ENCODE data around the gene ZCCHC8.
"Not testable (repeated sequence)": the region's sequence is repeated elsewhere in the genome, so short reads cannot be mapped to it uniquely, and the experiment has no call there.

ZCCHC8 gene

DNA sequence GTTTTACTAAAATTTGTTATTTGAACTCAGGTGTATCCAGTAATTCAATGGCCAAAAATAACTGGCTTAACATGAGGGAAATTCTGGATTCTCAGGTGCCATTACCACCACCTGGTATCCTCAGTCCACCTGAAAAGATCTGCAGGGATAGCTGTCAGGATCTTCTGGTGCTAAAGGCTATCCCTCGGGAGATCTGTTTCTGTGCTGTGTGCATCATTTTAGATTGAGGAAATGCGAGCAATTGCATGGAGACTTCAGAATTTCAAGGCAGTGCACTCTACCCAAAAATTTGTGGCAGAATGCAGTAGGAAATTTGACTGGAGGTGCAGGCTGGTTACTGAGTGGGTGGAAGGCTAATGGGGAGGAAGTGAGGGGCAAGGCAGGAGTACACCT, 26.4 kb downstream of the ZCCHC8 start:
- ATAC-seq (replicated peaks): no peak
- H3K27me3 Mint-ChIP-seq: no peaks in the 10 kb centered on the region
- peak overlapping the region in 1 of 2 donors; percentile 70 for H3K27ac Mint-ChIP-seq
- H3K36me3 Mint-ChIP-seq (ENCODE audit: insufficient read depth): peaks cover 63% of the 10 kb centered on the region
- peaks cover 1 to 6% of the 10 kb centered on the region in 2 donors for H3K4me1 Mint-ChIP-seq (ENCODE audit: low read depth in 2 of 2)
- DNase-seq: no peak
- H3K9me3 Mint-ChIP-seq: no peaks in the 10 kb centered on the region
- H3K4me3 Mint-ChIP-seq: no peak overlapping the region

DNA sequence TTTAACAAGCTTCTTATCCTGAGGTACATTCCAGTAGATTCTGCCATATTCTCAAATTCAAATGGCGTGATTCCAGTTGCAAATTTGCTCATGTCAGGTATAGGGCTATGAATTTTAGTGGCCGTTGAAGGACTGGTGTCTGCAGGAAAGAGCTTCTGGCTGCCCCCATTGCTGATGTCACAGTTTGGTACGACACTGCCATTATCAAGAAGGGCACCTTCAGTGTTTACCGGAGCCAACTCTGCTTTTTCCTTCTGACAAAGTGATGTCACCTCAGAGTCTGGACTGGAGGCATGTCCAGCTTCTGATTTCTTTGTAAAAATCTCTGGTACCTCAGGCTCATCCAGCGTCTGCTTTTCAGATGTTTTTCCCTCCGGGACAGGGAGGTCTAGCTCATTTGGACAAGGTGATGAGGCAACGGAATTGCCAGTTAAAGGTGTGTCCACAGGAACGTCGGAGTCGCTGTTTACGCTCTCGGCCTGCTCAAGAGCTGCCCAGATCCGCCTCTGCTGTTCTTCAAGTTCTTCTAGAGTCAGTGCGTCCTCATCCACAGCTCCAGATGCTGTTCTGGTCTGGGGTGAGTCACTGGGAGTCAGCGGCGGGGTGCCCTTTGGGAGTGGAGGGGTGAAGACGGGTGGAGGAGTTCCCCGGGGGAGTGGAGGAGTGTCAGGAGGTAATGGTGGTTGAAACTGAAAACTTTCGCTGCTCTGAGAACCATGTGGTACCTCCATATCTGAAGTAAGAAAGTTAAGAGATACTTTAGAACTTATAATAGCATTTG, 27.0 kb downstream of the ZCCHC8 start:
- H3K4me3 Mint-ChIP-seq: no peak overlapping the region
- H3K27ac Mint-ChIP-seq: peak overlapping the region; percentile 56 to 70
- ATAC-seq (replicated peaks) (no peak), DNase-seq (no peak)
- H3K36me3 Mint-ChIP-seq (ENCODE audit: insufficient read depth): peaks cover 57% of the 10 kb centered on the region
- no peaks in the 10 kb centered on the region for H3K27me3 Mint-ChIP-seq
- peaks cover 1 to 6% of the 10 kb centered on the region in 2 donors for H3K4me1 Mint-ChIP-seq (ENCODE audit: low read depth in 2 of 2)
- no peaks in the 10 kb centered on the region for H3K9me3 Mint-ChIP-seq

DNA sequence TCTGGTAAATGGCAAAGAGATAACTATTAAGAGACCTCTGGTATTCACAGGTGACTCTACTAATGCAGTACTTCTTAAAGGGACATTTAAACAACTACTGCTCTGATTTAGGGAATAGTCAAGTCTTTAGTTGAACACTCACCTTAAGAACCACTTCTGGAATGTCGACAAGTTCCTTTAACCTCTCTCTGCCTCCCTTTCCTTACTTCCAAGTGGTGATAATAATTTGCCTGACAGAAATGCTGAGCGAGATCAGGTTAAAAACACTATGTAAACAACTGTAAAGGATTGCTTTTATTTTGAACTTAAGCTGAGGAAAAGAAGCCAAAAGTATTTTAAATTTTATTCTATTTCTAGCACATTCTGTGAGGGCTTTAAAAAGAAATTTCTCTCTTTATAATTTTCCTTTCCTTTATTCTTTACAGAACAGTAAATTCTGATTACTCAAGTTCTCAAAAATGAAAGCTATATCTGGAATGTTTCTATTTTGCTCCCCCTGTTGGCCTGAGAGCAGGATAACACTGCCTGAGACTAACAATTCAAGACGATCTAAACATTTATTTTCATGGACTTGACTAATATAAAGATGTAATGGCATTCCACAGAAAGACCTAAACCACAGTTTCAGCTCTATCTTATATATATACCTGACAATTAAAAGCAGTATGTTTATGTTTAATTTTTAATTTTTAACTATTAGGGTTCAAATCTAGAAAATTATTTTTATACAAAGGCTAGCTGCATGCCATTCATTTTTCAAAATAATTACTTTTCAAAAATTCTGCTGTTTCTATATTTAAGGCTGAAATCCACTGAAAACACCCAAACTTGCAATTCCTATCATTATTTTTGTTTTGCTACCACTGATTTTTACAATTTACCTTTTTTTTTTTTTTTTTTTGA, 29.2 kb downstream of the ZCCHC8 start:
- Mint-ChIP-seq H3K36me3 (ENCODE audit: insufficient read depth) (peaks cover 35% of the 10 kb centered on the region), H3K27me3 (no peaks in the 10 kb centered on the region), H3K4me3 (no peak overlapping the region), H3K9me3 (no peaks in the 10 kb centered on the region), H3K4me1 (ENCODE audit: low read depth in 2 of 2) (peaks cover 1 to 6% of the 10 kb centered on the region in 2 donors), H3K27ac (peak overlapping the region in 1 of 2 donors; percentile 71)
- ATAC-seq (replicated peaks) (peak; percentile 80), DNase-seq (no peak)

DNA sequence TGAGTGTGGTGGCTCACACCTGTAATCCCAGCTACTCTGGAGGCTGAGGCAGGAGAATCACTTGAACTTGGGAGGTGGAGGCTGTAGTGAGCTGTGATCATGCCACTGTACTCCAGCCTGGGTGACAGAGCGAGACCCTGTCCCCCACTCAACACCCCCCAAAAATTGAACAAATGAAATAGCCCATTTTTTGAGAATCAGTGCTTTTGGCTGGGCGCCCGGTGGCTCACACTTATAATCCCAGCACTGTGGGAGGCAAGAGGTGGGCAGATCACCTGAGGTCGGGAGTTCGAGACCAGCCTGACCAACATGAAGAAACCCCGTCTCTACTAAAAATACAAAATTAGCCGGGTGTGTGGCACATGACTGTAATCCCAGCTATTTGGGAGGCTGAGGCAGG, 30.2 kb downstream of the ZCCHC8 start:
- H3K4me3 Mint-ChIP-seq; H3K4me1 Mint-ChIP-seq (ENCODE audit: low read depth in 2 of 2); ATAC-seq (replicated peaks); DNase-seq; H3K9me3 Mint-ChIP-seq; H3K27me3 Mint-ChIP-seq: not testable (repeated sequence)
- peaks cover 26% of the 10 kb centered on the region for H3K36me3 Mint-ChIP-seq (ENCODE audit: insufficient read depth)
- H3K27ac Mint-ChIP-seq: peak overlapping the region in 1 of 2 donors; percentile 71

DNA sequence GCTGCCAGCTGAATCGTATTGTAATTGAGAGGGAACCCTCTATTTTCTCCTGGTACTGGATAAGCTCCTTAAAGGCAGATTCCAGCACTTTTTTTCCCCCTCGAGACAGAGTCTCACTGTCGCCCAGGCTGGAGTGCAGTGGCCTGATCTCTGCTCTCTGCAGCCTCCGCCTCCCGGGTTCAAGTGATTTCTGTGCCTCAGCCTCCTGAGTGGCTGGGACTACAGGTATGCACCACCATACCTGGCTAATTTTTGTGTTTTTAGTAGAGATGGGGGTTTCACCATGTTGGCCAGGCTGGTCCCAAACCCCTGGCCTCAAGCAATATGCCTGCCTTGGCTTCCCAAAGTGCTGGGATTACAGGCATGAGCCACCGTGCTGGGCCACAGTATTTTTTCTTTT, 30.9 kb downstream of the ZCCHC8 start:
- DNase-seq; H3K4me1 Mint-ChIP-seq (ENCODE audit: low read depth in 2 of 2); H3K27me3 Mint-ChIP-seq; H3K27ac Mint-ChIP-seq; ATAC-seq (replicated peaks); H3K4me3 Mint-ChIP-seq; H3K9me3 Mint-ChIP-seq: not testable (repeated sequence)
- peaks cover 18% of the 10 kb centered on the region for H3K36me3 Mint-ChIP-seq (ENCODE audit: insufficient read depth)

DNA sequence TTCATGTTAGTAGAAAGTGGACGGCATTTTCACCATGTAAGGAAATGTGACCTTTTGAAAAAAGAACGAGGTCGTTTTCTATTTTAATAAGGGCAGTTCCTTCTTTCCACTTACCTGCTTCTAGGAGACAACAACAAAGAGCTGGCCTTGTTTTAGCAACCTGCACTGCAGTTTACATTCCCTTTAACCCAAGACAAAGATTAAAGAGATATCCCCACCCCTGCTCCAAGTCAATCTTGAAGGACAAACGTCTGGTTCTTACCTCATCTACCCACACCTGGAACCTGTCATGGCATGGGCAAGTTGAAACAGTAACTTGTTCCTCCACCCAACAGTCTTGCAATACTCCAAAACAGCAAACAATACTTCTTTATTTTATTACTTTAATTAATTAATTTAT, 32.7 kb downstream of the ZCCHC8 start:
- Mint-ChIP-seq H3K36me3 (ENCODE audit: insufficient read depth) (peaks cover 4% of the 10 kb centered on the region), H3K9me3 (no peaks in the 10 kb centered on the region), H3K27ac (no peak overlapping the region), H3K4me1 (ENCODE audit: low read depth in 2 of 2) (peaks cover 1 to 6% of the 10 kb centered on the region in 2 donors), H3K4me3 (no peak overlapping the region), H3K27me3 (no peaks in the 10 kb centered on the region)
- DNase-seq (no peak), ATAC-seq (replicated peaks) (no peak)

DNA sequence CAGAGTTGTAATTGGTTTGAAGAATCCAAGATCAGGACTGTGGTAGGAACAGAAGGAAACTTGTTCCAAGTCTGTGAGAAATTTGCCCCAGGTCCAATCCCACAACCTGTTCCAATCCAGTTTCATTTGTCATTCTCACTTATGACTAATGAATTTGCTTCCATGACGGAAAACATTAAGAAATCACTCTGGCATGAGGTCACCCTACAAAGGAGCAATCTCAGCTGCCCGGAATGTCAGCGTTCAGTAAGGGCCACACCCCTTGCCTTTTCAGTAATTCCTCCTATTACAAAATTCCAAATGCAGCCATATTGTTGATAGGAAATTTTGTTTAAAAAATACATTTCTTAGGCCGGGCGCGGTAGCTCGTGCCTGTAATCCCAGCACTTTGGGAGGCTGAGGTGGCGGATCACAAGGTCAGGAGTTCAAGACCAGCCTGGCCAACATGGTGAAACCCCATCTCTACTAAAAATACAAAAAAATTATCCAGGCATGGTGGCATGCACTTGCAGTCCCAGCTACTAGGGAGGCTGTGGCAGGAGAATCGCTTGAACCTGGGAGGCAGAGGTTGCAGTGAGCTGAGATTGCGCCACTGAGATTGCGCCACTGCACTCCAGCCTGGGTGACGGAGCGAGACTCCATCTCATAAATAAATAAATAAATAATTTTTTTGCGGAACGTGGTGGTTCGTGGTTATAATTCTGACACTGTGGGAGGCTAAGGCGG, 36.3 kb downstream of the ZCCHC8 start:
- not testable (repeated sequence) for DNase-seq; H3K36me3 Mint-ChIP-seq (ENCODE audit: insufficient read depth); H3K27me3 Mint-ChIP-seq; H3K4me3 Mint-ChIP-seq; H3K9me3 Mint-ChIP-seq; ATAC-seq (replicated peaks); H3K4me1 Mint-ChIP-seq (ENCODE audit: low read depth in 2 of 2)
- peak overlapping the region in 1 of 2 donors; percentile 38 for H3K27ac Mint-ChIP-seq

DNA sequence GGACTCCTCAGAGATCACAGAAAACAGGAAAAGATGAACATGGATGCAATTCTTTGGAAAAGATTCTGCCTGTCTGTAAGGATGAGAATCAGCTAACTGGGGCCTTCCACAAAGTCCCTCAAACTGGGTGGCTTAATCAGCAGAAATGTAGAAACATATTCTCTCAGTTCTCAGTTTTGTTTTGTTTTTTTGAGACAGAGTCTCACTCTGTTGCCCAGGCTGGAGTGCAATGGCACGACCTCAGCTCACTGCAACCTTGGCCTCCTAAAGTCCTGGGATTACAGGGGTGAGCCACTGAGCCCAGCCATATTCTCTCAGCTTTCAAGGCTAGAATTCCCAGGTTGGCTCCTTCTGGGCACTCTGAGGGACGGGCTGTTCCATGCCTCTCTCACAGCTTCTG, 40.1 kb downstream of the ZCCHC8 start:
- peaks cover 2% of the 10 kb centered on the region for H3K36me3 Mint-ChIP-seq (ENCODE audit: insufficient read depth)
- no peak overlapping the region for H3K4me3 Mint-ChIP-seq
- ATAC-seq (replicated peaks) (no peak), DNase-seq (no peak)
- H3K27me3 Mint-ChIP-seq: no peaks in the 10 kb centered on the region
- H3K4me1 Mint-ChIP-seq (ENCODE audit: low read depth in 2 of 2): peaks cover 5 to 6% of the 10 kb centered on the region in 2 donors
- no peak overlapping the region for H3K27ac Mint-ChIP-seq
- no peaks in the 10 kb centered on the region for H3K9me3 Mint-ChIP-seq

DNA sequence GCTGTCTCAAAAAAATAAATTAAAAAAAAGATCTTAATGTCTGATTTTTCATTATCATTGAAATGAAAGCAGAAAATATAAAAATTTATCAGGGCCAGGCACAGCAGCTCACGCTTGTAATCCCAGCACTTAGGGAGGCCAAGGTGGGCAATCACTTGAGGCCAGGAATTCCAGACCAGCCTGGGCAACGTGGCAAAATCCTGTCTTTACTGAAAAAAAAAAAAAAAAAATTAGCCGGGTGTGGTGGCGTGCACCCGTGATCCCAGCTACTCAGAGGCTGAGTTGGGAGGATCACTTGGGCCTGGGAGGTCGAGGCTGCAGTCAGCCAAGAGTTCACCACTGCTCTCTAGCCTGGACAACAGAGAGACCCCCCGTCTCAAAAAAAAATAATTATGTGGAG, 40.7 kb downstream of the ZCCHC8 start:
- H3K4me3 Mint-ChIP-seq: no peak overlapping the region
- peaks cover 5 to 6% of the 10 kb centered on the region in 2 donors for H3K4me1 Mint-ChIP-seq (ENCODE audit: low read depth in 2 of 2)
- H3K9me3 Mint-ChIP-seq: no peaks in the 10 kb centered on the region
- H3K36me3 Mint-ChIP-seq (ENCODE audit: insufficient read depth): peaks cover 2% of the 10 kb centered on the region
- no peaks in the 10 kb centered on the region for H3K27me3 Mint-ChIP-seq
- no peak for ATAC-seq (replicated peaks)
- no peak for DNase-seq
- no peak overlapping the region for H3K27ac Mint-ChIP-seq

DNA sequence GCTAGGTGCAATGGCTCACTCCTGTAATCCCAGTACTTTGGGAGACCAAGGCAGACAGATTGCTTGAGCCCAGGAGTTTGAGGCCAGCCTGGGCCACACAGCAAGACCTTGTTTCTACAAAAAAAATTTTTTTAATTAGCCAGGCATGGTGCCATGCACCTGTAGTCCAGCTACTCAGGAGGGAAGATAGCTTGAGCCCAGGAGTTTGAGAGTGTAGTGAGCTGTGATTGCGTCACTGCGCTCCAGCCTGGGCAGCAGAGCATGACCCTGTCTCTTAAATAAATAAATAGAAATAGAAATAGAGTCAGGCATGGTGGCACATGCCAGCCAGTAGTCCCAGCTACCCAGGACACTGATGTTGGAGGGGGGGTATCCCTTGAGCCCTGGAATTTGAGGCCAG, 41.5 kb downstream of the ZCCHC8 start:
- no peak for ATAC-seq (replicated peaks)
- peak overlapping the region in 1 of 2 donors; percentile 51 for H3K27ac Mint-ChIP-seq

DNA sequence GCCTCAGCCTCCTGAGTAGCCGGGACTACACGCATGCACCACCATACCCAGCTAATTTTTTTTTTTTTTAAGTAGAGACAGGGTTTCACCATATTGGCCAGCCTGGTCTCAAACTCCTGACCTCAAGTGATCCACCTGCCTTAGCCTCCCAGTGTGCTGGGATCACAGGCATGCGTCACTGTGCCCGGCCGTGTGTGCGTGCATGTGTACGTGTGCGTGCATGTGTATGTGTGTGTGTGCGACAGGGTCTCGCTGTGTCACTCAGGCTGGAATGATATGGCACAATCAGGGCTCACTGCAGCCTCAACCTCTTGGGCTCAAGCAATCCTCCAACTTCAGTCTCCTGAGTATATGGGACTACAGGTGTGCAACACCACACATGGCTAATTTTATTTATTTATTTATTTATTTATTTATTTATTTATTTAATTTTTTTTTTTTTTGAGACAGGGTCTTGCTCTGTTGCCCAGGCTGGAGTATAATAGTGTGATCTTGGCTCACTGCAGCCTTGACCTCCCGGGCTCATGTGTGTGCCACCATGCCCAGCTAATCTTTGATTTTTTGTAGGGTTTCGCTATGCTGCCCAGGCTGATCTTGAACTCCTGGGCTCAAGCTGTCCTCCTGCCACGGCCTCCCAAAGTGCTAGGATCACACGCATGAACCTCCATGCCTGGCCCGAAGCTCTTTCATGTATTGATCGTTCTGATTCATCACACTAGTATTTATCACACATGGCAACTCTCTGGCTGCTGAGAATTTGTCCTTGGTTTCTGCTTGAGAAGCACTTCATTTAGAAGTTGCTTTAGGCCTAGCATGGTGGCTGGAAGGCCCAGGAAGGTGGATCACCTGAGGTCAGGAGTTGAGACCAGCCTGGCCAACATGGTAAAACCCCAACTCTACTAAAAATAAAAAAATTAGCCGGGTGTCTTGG, 42.4 kb downstream of the ZCCHC8 start:
- H3K4me3 Mint-ChIP-seq: no peak overlapping the region
- ATAC-seq (replicated peaks) (no peak), DNase-seq (no peak)
- H3K27me3 Mint-ChIP-seq: no peaks in the 10 kb centered on the region
- H3K27ac Mint-ChIP-seq: peak overlapping the region; percentile 60 to 82
- H3K36me3 Mint-ChIP-seq (ENCODE audit: insufficient read depth): peaks cover 8% of the 10 kb centered on the region
- H3K4me1 Mint-ChIP-seq (ENCODE audit: low read depth in 2 of 2): peaks cover 13 to 14% of the 10 kb centered on the region in 2 donors
- H3K9me3 Mint-ChIP-seq: no peaks in the 10 kb centered on the region

More for the DNA sequence above, 41.5 kb downstream of the ZCCHC8 start:
- no peak overlapping the region for H3K4me3 Mint-ChIP-seq
- no peak for DNase-seq
- peaks cover 2% of the 10 kb centered on the region for H3K36me3 Mint-ChIP-seq (ENCODE audit: insufficient read depth)
- H3K27me3 Mint-ChIP-seq: no peaks in the 10 kb centered on the region
- H3K9me3 Mint-ChIP-seq: no peaks in the 10 kb centered on the region
- peaks cover 6% of the 10 kb centered on the region in 2 donors for H3K4me1 Mint-ChIP-seq (ENCODE audit: low read depth in 2 of 2)

DNA sequence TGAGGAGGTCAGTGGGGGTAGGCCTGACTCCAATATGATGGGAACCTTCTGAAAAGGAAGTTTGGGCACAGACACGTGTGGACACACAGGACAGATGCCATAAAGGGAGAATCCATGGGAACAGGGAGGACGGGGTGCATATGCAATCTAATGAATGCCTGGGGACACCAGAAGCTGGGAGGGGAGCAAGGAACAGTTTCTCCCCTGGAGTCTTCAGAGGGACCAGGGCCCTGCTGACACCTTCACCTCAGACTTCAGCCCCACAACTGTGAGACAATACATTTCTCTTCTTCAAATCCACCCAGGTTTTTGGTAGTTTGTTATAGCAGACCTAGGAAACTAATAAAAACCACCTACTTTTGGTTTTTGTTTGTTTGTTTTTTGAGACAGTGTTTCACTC, 43.1 kb downstream of the ZCCHC8 start:
- H3K36me3 Mint-ChIP-seq (ENCODE audit: insufficient read depth): peaks cover 14% of the 10 kb centered on the region
- ATAC-seq (replicated peaks): no peak
- H3K4me1 Mint-ChIP-seq (ENCODE audit: low read depth in 2 of 2): peaks cover 20 to 22% of the 10 kb centered on the region in 2 donors
- DNase-seq: no peak
- peak overlapping the region; percentile 60 to 82 for H3K27ac Mint-ChIP-seq
- H3K9me3 Mint-ChIP-seq: no peaks in the 10 kb centered on the region
- no peak overlapping the region for H3K4me3 Mint-ChIP-seq
- no peaks in the 10 kb centered on the region for H3K27me3 Mint-ChIP-seq

All from effector memory CD8-positive, alpha-beta T cell (primary cell).